ENCODE measurements around the gene KCNS3. TPM values are rescaled to one million over a fixed set of nuclear protein-coding genes. Genes with fewer than 3 reads are reported as not detected.

Gene KCNS3
- total RNA-seq, 1 donor from 2014 or later = 12.1 TPM

DNA sequence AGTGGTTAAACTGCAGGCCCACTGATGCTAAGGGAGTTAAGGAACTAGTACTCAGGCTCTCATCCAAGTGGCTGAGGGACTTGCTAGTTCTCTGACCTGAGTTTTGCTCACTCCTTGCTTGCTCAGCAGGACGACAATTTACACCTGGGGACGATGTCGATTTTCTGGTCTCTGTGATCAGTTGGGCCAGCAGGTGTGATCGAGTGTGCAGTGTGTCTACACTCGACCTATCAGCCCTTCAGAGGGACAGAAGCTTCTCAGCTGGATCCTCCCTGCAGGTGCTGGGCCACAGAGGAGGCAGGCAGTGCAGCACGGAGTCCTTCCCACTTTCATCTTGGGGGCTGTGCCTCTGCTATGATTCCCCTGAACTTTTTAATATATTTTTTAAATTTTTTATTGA is 71.5 kb downstream of the KCNS3 start:
- Mint-ChIP-seq H3K4me3 (ENCODE audit: unreplicated experiment) (no peak overlapping the region), H3K36me3 (ENCODE audit: low read depth, unreplicated experiment) (no peaks in the 10 kb centered on the region), H3K9me3 (ENCODE audit: unreplicated experiment) (no peaks in the 10 kb centered on the region), H3K27me3 (ENCODE audit: unreplicated experiment) (no peaks in the 10 kb centered on the region), H3K4me1 (ENCODE audit: unreplicated experiment) (peaks cover 7% of the 10 kb centered on the region), H3K27ac (ENCODE audit: unreplicated experiment) (no peak overlapping the region)
- TF ChIP-seq, protein P1, sequence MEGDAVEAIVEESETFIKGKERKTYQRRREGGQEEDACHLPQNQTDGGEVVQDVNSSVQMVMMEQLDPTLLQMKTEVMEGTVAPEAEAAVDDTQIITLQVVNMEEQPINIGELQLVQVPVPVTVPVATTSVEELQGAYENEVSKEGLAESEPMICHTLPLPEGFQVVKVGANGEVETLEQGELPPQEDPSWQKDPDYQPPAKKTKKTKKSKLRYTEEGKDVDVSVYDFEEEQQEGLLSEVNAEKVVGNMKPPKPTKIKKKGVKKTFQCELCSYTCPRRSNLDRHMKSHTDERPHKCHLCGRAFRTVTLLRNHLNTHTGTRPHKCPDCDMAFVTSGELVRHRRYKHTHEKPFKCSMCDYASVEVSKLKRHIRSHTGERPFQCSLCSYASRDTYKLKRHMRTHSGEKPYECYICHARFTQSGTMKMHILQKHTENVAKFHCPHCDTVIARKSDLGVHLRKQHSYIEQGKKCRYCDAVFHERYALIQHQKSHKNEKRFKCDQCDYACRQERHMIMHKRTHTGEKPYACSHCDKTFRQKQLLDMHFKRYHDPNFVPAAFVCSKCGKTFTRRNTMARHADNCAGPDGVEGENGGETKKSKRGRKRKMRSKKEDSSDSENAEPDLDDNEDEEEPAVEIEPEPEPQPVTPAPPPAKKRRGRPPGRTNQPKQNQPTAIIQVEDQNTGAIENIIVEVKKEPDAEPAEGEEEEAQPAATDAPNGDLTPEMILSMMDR (IDR thresholded peaks at IDR 0.05; ENCODE audit: unreplicated experiment) = no peak
- DNase-seq (ENCODE audit: low spot score) = no peak

DNA sequence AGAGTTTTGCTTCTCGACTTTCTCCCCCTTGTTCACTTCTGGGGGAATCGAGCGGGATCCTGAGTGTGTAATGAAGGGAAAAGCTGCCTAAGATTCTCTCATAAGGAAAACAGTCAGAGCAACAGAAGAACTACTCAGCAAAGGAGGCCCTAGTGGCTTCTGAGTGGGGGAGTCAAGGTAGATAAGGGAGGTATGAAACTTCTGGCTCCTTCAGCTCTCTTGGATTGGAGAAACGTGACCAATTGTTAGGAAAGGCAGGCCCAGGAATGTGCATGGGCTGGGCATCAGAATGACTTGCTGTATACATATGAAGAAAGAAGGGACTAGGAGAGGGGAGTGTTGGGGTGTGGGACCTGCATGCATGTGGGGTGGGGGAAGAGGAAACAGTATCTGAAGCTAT is 73.1 kb downstream of the KCNS3 start:
- Mint-ChIP-seq H3K27me3 (ENCODE audit: unreplicated experiment) (no peaks in the 10 kb centered on the region), H3K36me3 (ENCODE audit: low read depth, unreplicated experiment) (no peaks in the 10 kb centered on the region), H3K27ac (ENCODE audit: unreplicated experiment) (no peak overlapping the region), H3K9me3 (ENCODE audit: unreplicated experiment) (no peaks in the 10 kb centered on the region), H3K4me1 (ENCODE audit: unreplicated experiment) (no peaks in the 10 kb centered on the region), H3K4me3 (ENCODE audit: unreplicated experiment) (no peak overlapping the region)
- DNase-seq (ENCODE audit: low spot score) = no peak
- TF ChIP-seq, protein P1 (IDR thresholded peaks at IDR 0.05; ENCODE audit: unreplicated experiment) = no peak

DNA sequence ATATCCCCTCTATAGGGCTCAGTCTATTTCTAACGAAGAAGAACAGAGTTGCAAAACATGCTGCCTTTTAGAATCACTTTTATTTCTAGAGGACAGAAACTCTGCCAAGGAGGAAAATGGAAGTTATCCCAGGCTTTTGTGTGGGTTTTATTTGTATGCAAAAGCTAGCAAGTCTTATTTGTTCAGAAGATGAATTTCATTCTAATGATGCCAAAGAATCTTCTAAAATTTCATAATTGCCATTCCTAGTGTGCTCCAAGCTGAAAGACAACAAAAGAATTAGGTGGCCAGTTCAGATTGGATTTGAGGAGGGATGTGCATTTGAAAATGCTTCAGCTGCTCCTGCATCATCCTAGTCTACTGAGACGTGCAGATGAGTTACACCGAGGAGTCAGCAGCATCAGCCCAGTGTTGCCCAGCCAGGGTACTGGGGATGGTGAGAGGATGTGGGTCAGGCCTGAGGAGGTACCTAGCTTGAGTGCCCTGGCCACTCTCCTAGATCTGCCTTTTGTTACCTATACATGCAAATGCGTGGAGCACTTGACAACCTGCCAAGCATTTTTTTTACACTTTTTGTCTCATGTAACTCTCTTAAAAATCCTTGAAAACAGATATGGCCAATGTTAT is 80.1 kb downstream of the KCNS3 start:
- Mint-ChIP-seq H3K27me3 (ENCODE audit: unreplicated experiment) (peaks cover 7% of the 10 kb centered on the region), H3K36me3 (ENCODE audit: low read depth, unreplicated experiment) (peaks cover 8% of the 10 kb centered on the region), H3K4me1 (ENCODE audit: unreplicated experiment) (peaks cover 13% of the 10 kb centered on the region), H3K27ac (ENCODE audit: unreplicated experiment) (no peak overlapping the region), H3K4me3 (ENCODE audit: unreplicated experiment) (no peak overlapping the region), H3K9me3 (ENCODE audit: unreplicated experiment) (no peaks in the 10 kb centered on the region)
- TF ChIP-seq, protein P1 (IDR thresholded peaks at IDR 0.05; ENCODE audit: unreplicated experiment) = no peak
- DNase-seq (ENCODE audit: low spot score) = no peak

DNA sequence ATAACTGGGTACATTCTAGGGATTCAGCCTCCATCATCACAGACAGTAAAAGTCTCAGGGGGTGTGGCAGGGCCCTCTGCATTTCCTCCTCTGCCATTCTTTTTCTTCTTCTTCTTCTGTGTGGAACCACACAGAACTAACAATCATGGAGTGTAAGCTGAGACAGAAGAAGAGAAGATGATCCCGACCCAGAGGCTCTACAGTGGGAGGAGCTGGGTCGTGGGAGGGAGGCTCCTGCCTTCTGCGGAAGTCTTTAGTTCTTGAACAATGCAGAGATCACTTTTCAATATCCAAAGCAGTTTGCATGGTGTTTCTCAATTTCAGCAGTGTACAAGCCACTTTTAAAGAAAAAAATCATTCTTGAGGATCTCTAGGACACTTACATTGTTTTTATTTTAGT is 80.9 kb downstream of the KCNS3 start:
- H3K27ac Mint-ChIP-seq (ENCODE audit: unreplicated experiment) = no peak overlapping the region
- TF ChIP-seq, protein P1 (IDR thresholded peaks at IDR 0.05; ENCODE audit: unreplicated experiment) = no peak
- H3K4me3 Mint-ChIP-seq (ENCODE audit: unreplicated experiment) = no peak overlapping the region
- H3K27me3 Mint-ChIP-seq (ENCODE audit: unreplicated experiment) = peaks cover 7% of the 10 kb centered on the region
- H3K4me1 Mint-ChIP-seq (ENCODE audit: unreplicated experiment) = peaks cover 13% of the 10 kb centered on the region
- peaks cover 8% of the 10 kb centered on the region for H3K36me3 Mint-ChIP-seq (ENCODE audit: low read depth, unreplicated experiment)
- no peaks in the 10 kb centered on the region for H3K9me3 Mint-ChIP-seq (ENCODE audit: unreplicated experiment)
- no peak for DNase-seq (ENCODE audit: low spot score)

DNA sequence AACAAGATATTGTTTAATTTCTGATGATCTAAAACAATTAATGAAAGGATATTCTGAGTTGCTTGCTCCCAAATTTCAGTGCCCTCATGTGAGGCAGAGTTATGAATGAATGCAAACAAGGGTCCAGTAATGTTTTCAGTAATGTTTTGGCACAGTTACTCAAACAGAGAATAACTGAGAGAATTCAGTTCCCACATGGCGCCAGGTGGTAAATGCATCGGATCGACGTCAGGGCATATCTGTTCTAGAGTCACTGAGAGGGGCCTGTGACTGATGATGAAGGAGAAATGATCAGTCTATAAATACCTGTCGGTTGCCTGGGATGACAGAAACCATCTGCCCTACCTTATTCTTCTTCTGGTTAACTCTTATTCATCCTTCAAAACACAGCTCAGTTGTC is 81.4 kb downstream of the KCNS3 start:
- TF ChIP-seq, protein P1 (IDR thresholded peaks at IDR 0.05; ENCODE audit: unreplicated experiment) = no peak
- Mint-ChIP-seq H3K27me3 (ENCODE audit: unreplicated experiment) (peaks cover 7% of the 10 kb centered on the region), H3K36me3 (ENCODE audit: low read depth, unreplicated experiment) (peaks cover 8% of the 10 kb centered on the region), H3K9me3 (ENCODE audit: unreplicated experiment) (no peaks in the 10 kb centered on the region), H3K4me1 (ENCODE audit: unreplicated experiment) (peaks cover 13% of the 10 kb centered on the region), H3K4me3 (ENCODE audit: unreplicated experiment) (no peak overlapping the region), H3K27ac (ENCODE audit: unreplicated experiment) (no peak overlapping the region)
- no peak for DNase-seq (ENCODE audit: low spot score)

Data from endothelial cell (in vitro differentiated cells).